Keratinocyte (primary cell): Measurements from ENCODE around the gene ASIC2. TPM values are rescaled to one million over a fixed set of nuclear protein-coding genes. Genes with fewer than 3 reads are reported as not detected.

Source experiments
- DNase-seq: peaks from one replicate; pipeline ENCODE4 v3.0.0-alpha.2; 2011; ENCODE audit warnings: low read depth, missing footprints, low spot score
- FAIRE-seq: peaks from 2 replicates; lab custom pipeline; 2011; peaks lifted over from hg19 to GRCh38; lab: Jason Lieb, UNC
- H2AFZ ChIP-seq: 2 replicates; pipeline ENCODE4 v1.6.0; 2012; ENCODE audit warnings: low read length, control low read depth, inconsistent platforms; ENCODE audit not compliant: control insufficient read depth
- H3K27ac ChIP-seq: 2 replicates; pipeline ENCODE4 v1.5.1; 2011; ENCODE audit warnings: low read length; ENCODE audit not compliant: control insufficient read depth, insufficient read depth
- H3K27me3 ChIP-seq: 3 replicates; pipeline ENCODE4 v1.6.0; 2011; ENCODE audit warnings: low read length; ENCODE audit not compliant: control insufficient read depth, insufficient read depth; ENCODE audit errors: extremely low read depth
- H3K36me3 ChIP-seq, 2 experiments: 2 replicates in 1 of 2; 3 replicates in 1 of 2; pipeline ENCODE4 v1.5.1; 2011; ENCODE audit warnings: low read length in 2 of 2, mild to moderate bottlenecking in 1 of 2; ENCODE audit not compliant: control insufficient read depth in 2 of 2, insufficient read depth in 2 of 2; ENCODE audit errors: extremely low read depth in 1 of 2
- H3K4me1 ChIP-seq: 3 replicates; pipeline ENCODE4 v1.5.1; 2011; ENCODE audit warnings: low read length; ENCODE audit not compliant: control insufficient read depth, insufficient read depth; ENCODE audit errors: extremely low read depth
- H3K4me2 ChIP-seq: 3 replicates; pipeline ENCODE4 v1.6.0; 2011; ENCODE audit warnings: low read depth, low read length; ENCODE audit not compliant: control insufficient read depth, insufficient read depth; ENCODE audit errors: extremely low read depth
- H3K4me3 ChIP-seq, 3 experiments: fragments of 200-600 bp in 1 of 3; sonication (generic) in 1 of 3; 2 replicates in 2 of 3; 3 replicates in 1 of 3; pipeline ENCODE4 v1.5.1; 2011 to 2016; ENCODE audit warnings: low read length in 3 of 3, mild to moderate bottlenecking in 3 of 3, control low read depth in 2 of 3, inconsistent platforms in 1 of 3, low read depth in 1 of 3, mixed read lengths in 1 of 3, mixed run types in 1 of 3, moderate library complexity in 1 of 3; ENCODE audit not compliant: control insufficient read depth in 2 of 3, insufficient read depth in 2 of 3; ENCODE audit errors: extremely low read depth in 1 of 3
- H3K79me2 ChIP-seq: 2 replicates; pipeline ENCODE4 v1.6.0; 2012; ENCODE audit warnings: low read length; ENCODE audit not compliant: control insufficient read depth, insufficient read depth
- H3K9ac ChIP-seq: 3 replicates; pipeline ENCODE4 v1.6.0; 2011; ENCODE audit warnings: low read length; ENCODE audit not compliant: control insufficient read depth, insufficient read depth; ENCODE audit errors: extremely low read depth
- H3K9me1 ChIP-seq: 3 replicates; pipeline ENCODE4 v1.6.0; 2011; ENCODE audit warnings: low read length; ENCODE audit not compliant: control insufficient read depth, insufficient read depth; ENCODE audit errors: extremely low read depth
- H3K9me3 ChIP-seq: 2 replicates; pipeline ENCODE4 v1.5.1; 2012; ENCODE audit warnings: low read depth, low read length; ENCODE audit not compliant: control insufficient read depth
- H4K20me1 ChIP-seq: 3 replicates; pipeline ENCODE4 v1.6.0; 2011; ENCODE audit warnings: low read length; ENCODE audit not compliant: control insufficient read depth, insufficient read depth; ENCODE audit errors: extremely low read depth
- CTCF ChIP-seq, 3 experiments: IDR thresholded peaks in 1 of 3; conservative IDR thresholded peaks in 1 of 3; optimal IDR thresholded peaks in 1 of 3; 2 replicates in 2 of 3; 3 replicates in 1 of 3; pipeline versions ENCODE3 to v1.5.1; 2011; ENCODE audit warnings: low read length in 3 of 3, mild to moderate bottlenecking in 3 of 3, moderate library complexity in 2 of 3, control low read depth in 1 of 3, inconsistent platforms in 1 of 3; ENCODE audit not compliant: insufficient read depth in 2 of 3; ENCODE audit errors: extremely low read depth in 1 of 3
- EZH2 ChIP-seq: IDR thresholded peaks from one replicate; pipeline ENCODE4 v1.6.1; 2012; ENCODE audit warnings: inconsistent platforms, mild to moderate bottlenecking, low read length, moderate library complexity
- dilution Hi-C: fragments of 300-500 bp; cut with MboI; formaldehyde crosslinking; loops from one replicate; pipeline ENCODE4 v1.7.0; 2020; ENCODE audit warnings: low sequenced_read_pairs; ENCODE audit not compliant: extremely low pct_ligation_motif_present
- polyA plus RNA-seq, 5 experiments: library from polyadenylated mRNA; depleted of rRNA in 3 of 5; stranded (reverse) in 3 of 5; stranded (forward) in 1 of 5; unstranded in 1 of 5; fragments of >200 nt; gene quantifications; 1 replicate in 1 of 5; 2 replicates in 3 of 5; 3 replicates in 1 of 5; pipeline versions ENCODE4 v1.2.1 to v1.2.3, GENCODE V29; 2011 to 2012; ENCODE audit warnings: missing spikeins in 2 of 5, low read depth in 1 of 5, low replicate concordance in 1 of 5

Gene ASIC2
- polyA plus RNA-seq, 1 donor (not counting 4 experiments of a cell fraction or from before 2014, with no cell fraction given) = not detected

- no peaks in the 10 kb centered on the region for H4K20me1 ChIP-seq
- H3K4me1 ChIP-seq = peaks cover 35% of the 10 kb centered on the region
- FAIRE-seq = no peak
- no peaks in the 10 kb centered on the region for H3K79me2 ChIP-seq
- no peaks in the 10 kb centered on the region for H3K36me3 ChIP-seq
- no peak overlapping the region for H3K9ac ChIP-seq
- dilution Hi-C loops = no loop called here
- H2AFZ ChIP-seq = no peak overlapping the region
- TF ChIP-seq EZH2 (no peak), CTCF (optimal IDR thresholded peaks at IDR 0.05 in 1 of 3, IDR thresholded peaks at IDR 0.05 in 1 of 3, conservative IDR thresholded peaks at IDR 0.05 in 1 of 3; ENCODE audit: extremely low read depth in 1 of 3, insufficient read depth in 2 of 3, low read length in 3 of 3) (no peak)
- H3K4me3 ChIP-seq = no peak overlapping the region
- peaks cover 4% of the 10 kb centered on the region for H3K9me1 ChIP-seq
- no peak overlapping the region for H3K4me2 ChIP-seq
- no peaks in the 10 kb centered on the region for H3K9me3 ChIP-seq
- no peak overlapping the region for H3K27ac ChIP-seq
- H3K27me3 ChIP-seq = no peaks in the 10 kb centered on the region
- DNase-seq = no peak
Measured at GRCh38 chr17:33167736-33168135, 125.4 kb downstream of the ASIC2 start.

GRCh38 chr17:33166472-33166871 lies 126.6 kb downstream of the ASIC2 start:
- H3K79me2 ChIP-seq = no peaks in the 10 kb centered on the region
- no peaks in the 10 kb centered on the region for H3K9me3 ChIP-seq
- H3K27ac ChIP-seq = no peak overlapping the region
- H3K4me1 ChIP-seq = peaks cover 35% of the 10 kb centered on the region
- no peak for DNase-seq
- no peaks in the 10 kb centered on the region for H3K36me3 ChIP-seq
- H3K4me3 ChIP-seq = no peak overlapping the region
- no peak overlapping the region for H2AFZ ChIP-seq
- peaks cover 4% of the 10 kb centered on the region for H3K9me1 ChIP-seq
- no peaks in the 10 kb centered on the region for H3K27me3 ChIP-seq
- H4K20me1 ChIP-seq = no peaks in the 10 kb centered on the region
- no peak overlapping the region for H3K9ac ChIP-seq
- H3K4me2 ChIP-seq = no peak overlapping the region
- no peak for FAIRE-seq
- TF ChIP-seq CTCF (optimal IDR thresholded peaks at IDR 0.05 in 1 of 3, IDR thresholded peaks at IDR 0.05 in 1 of 3, conservative IDR thresholded peaks at IDR 0.05 in 1 of 3; ENCODE audit: extremely low read depth in 1 of 3, insufficient read depth in 2 of 3, low read length in 3 of 3) (no peak), EZH2 (no peak)
- dilution Hi-C loops = no loop called here
